A549 treated with GW870086 at 1 μM for 4 hours (cell line): ENCODE measurements around the gene GNMT. TPM values are rescaled to one million over a fixed set of nuclear protein-coding genes. Genes with fewer than 3 reads are reported as not detected.

Experiments used
- total RNA-seq: library from RNA; stranded (reverse); fragments of 200-300 nt; extraction: Qiagen RNA extraction; gene quantifications from 5 replicates; pipeline ENCODE4 v1.2.3, GENCODE V29; 2022; ENCODE audit warnings: low read depth

The GNMT gene
- 0.19 to 0.32 TPM in 2 of 5 replicates, not detected in the others for total RNA-seq

DNA sequence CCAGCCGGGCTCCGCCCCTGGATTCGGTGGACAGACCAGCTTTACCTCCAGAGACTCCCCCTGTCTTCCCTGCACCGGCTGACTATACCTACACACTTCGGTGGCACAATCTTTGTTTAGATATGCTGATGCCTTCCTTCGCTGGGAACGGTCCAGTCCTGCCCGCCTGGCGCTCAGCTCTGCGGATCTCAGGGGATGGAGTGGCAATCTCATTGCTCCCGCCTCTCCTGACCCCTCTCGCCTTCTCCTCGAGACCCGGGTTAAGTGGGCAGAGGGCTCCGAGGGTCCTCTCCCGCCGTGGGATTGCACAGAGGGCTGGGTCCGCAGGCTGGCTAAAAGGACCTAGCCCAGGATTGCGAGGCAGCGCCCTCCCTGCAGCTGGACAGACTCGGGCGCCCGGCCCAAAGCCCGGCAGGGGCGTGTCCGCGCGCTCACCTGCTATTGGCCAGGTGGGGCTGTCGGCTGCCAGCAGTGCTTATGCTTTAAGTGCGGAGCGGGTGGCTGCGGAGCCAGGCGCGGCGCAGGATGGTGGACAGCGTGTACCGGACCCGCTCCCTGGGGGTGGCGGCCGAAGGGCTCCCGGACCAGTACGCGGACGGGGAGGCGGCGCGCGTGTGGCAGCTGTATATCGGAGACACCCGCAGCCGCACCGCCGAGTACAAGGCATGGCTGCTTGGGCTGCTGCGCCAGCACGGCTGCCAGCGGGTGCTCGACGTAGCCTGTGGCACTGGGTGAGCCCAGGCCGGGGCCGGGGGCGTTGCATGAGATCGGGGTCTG lies at the start of gene GNMT:
TSS of gene GNMT (plus strand) at position 512 of the 777 bp plus-strand sequence. CDS start at position 526, 14 bp downstream.

GRCh38 chr6:42915732-42916131 lies 44.8 kb upstream of the GNMT start, which contains the start of gene PTCRA:
Gene PTCRA (plus strand): TSS chr6:42916053. CDS start chr6:42916070, 17 bp downstream.

DNA sequence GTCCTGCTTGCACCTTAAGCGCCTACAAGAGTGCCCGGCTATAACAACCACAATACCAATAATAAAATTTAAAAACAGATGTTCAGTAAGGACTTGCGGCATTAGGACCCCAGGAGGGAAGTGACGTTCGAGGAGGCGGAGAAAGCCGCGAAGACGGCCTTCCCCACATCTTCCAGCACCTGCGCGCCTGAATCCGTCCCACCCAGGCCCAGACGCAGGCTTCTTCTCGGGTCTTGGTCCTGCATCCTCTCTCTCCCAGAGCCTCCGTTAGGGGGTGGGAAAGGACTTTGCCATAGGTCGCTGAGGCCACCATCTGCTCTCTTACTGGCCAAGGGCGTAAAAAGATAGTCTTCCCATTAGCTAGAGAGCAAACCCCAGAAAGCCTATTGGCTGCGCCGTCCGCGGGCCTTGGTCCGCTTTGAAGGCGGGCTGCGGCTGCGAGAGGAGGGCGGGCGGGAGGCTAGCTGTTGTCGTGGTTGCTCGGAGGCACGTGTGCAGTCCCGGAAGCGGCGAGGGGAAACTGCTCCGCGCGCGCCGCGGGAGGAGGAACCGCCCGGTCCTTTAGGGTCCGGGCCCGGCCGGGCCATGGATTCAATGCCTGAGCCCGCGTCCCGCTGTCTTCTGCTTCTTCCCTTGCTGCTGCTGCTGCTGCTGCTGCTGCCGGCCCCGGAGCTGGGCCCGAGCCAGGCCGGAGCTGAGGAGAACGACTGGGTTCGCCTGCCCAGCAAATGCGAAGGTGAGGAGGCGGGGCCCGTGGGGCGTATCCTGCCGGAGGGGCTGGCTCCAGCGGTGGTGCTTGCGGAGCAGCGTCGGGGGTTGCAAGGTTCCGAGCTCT lies 31.4 kb upstream of the GNMT start, which contains the start of gene CNPY3:
TSS of gene CNPY3 (plus strand) at position 495 of the 835 bp plus-strand sequence. CDS start at position 586, 91 bp downstream.

GRCh38 chr6:42978839-42979522 lies 18.4 kb downstream of the GNMT start, which contains the start of gene PEX6:
Gene PEX6 (minus strand): TSS chr6:42979181. CDS start chr6:42979150, 31 bp downstream.

GRCh38 chr6:42984001-42984923 lies 23.7 kb downstream of the GNMT start, which contains the start of gene PPP2R5D:
Gene PPP2R5D (plus strand): TSS chr6:42984570. CDS start chr6:42984678, 108 bp downstream.

Other genes starting within 250 kb of the GNMT start
- gene PRPH2, start 238.2 kb upstream of the GNMT start, total RNA-seq: not detected in 5 replicates
- 15.1 to 16.6 TPM (median 15.8 TPM) in 5 replicates for gene TBCC, start 214.7 kb upstream of the GNMT start, total RNA-seq
- 2.2 to 3.1 TPM (median 2.9 TPM) in 5 replicates for gene BICRAL, start 178.7 kb upstream of the GNMT start, total RNA-seq
- 65.0 to 86.6 TPM (median 65.7 TPM) in 5 replicates for gene RPL7L1, start 81.1 kb upstream of the GNMT start, total RNA-seq
- not detected in 5 replicates for gene PTCRA, start 44.7 kb upstream of the GNMT start, total RNA-seq
- gene CNPY3, start 31.3 kb upstream of the GNMT start, total RNA-seq: 35.0 to 44.6 TPM (median 40.6 TPM) in 5 replicates
- 6.7 to 9.4 TPM (median 8.7 TPM) in 5 replicates for gene PEX6, start 18.4 kb downstream of the GNMT start, total RNA-seq
- 22.6 to 28.0 TPM (median 26.5 TPM) in 5 replicates for gene PPP2R5D, start 23.8 kb downstream of the GNMT start, total RNA-seq
- 87.9 to 98.7 TPM (median 93.7 TPM) in 5 replicates for gene MEA1, start 53.2 kb downstream of the GNMT start, total RNA-seq
- 24.7 to 28.7 TPM (median 26.6 TPM) in 5 replicates for gene KLHDC3, start 53.5 kb downstream of the GNMT start, total RNA-seq
- gene RRP36, start 60.9 kb downstream of the GNMT start, total RNA-seq: 70.0 to 78.6 TPM (median 71.7 TPM) in 5 replicates
- 6.2 to 8.3 TPM (median 6.9 TPM) in 5 replicates for gene CUL7, start 93.1 kb downstream of the GNMT start, total RNA-seq
- gene MRPL2, start 98.7 kb downstream of the GNMT start, total RNA-seq: 51.5 to 69.5 TPM (median 54.8 TPM) in 5 replicates
- 5.1 to 8.2 TPM (median 6.4 TPM) in 5 replicates for gene KLC4, start 98.9 kb downstream of the GNMT start, total RNA-seq
- gene PTK7, start 115.6 kb downstream of the GNMT start, total RNA-seq: 3.7 to 5.3 TPM (median 4.4 TPM) in 5 replicates
- gene SRF, start 210.5 kb downstream of the GNMT start, total RNA-seq: 12.3 to 16.1 TPM (median 15.8 TPM) in 5 replicates
- gene CUL9, start 221.4 kb downstream of the GNMT start, total RNA-seq: 5.6 to 10.0 TPM (median 8.2 TPM) in 5 replicates